Activated naive CD8-positive, alpha-beta T cell (primary cell): Measurements from ENCODE around the gene ACADVL.

ENCODE experiments used
- H3K27ac Mint-ChIP-seq: one replicate; pipeline ENCODE4 v1.8.0; 2021; ENCODE audit warnings: mixed read lengths
- H3K27me3 Mint-ChIP-seq: one replicate; pipeline ENCODE4 v1.8.0; 2021; ENCODE audit warnings: mixed read lengths
- H3K36me3 Mint-ChIP-seq: one replicate; pipeline ENCODE4 v1.8.0; 2021; ENCODE audit warnings: mixed read lengths
- H3K4me1 Mint-ChIP-seq: one replicate; pipeline ENCODE4 v1.8.0; 2021; ENCODE audit warnings: low read depth, mixed read lengths
- H3K4me3 Mint-ChIP-seq: one replicate; pipeline ENCODE4 v1.8.0; 2021; ENCODE audit warnings: mild to moderate bottlenecking, mixed read lengths
- H3K9me3 Mint-ChIP-seq: one replicate; pipeline ENCODE4 v1.8.0; 2021; ENCODE audit warnings: low read depth, mixed read lengths

The ACADVL gene

DNA sequence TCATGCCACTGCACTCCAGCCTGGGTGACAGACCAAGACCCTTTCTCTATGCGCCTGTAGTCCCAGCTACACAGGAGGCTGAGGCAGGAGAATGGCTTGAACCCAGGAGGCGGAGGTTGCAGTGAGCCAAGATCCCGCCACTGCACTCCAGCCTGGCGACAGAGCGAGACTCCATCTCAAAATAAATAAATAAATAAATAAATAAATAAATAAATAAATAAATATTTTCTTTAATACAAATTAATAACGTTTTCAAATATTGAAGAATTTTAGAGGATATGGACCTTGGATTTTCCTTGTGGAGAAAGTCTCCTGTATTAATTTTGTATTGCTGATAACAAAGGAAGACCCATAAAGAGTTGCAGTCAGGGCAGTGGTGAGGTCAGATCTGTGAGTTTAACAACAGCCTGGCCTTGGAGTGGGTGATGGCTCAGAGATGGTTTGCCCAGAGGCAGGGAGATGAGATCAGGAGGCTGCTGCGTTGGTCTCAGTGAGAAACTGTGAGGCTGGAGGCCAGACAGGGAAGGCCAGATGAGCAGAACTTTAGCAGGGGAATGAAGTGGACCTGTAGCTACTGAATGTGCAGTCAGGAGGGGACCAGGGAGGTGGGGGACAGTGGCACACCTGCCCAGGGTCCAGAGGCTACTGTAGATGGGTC is 36.2 kb upstream of the ACADVL start:
- H3K9me3 Mint-ChIP-seq, result no peaks in the 10 kb centered on the region
- no peak overlapping the region for H3K4me3 Mint-ChIP-seq
- no peak overlapping the region for H3K27ac Mint-ChIP-seq
- no peaks in the 10 kb centered on the region for H3K36me3 Mint-ChIP-seq
- no peaks in the 10 kb centered on the region for H3K27me3 Mint-ChIP-seq
- no peaks in the 10 kb centered on the region for H3K4me1 Mint-ChIP-seq

DNA sequence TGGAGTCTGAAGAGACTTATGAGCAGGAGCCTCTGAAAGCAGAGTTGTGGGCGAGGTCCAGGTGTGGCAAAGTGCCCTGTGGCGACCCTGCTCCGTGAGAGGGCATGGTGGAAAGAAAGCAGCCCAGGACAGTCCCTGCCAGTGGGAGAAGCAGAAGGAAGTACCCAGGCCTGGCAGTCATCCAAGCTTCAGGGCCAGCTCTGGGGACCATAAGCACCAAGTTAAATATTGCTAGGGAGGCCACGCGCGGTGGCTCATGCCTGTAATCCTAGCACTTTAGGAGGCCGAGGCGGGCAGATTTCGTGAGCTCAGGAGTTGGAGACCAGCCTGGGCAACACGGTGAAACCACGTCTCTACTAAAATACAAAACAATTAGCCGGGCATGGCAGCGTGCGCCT is 35.6 kb upstream of the ACADVL start:
- Mint-ChIP-seq H3K36me3 (no peaks in the 10 kb centered on the region), H3K9me3 (no peaks in the 10 kb centered on the region)

DNA sequence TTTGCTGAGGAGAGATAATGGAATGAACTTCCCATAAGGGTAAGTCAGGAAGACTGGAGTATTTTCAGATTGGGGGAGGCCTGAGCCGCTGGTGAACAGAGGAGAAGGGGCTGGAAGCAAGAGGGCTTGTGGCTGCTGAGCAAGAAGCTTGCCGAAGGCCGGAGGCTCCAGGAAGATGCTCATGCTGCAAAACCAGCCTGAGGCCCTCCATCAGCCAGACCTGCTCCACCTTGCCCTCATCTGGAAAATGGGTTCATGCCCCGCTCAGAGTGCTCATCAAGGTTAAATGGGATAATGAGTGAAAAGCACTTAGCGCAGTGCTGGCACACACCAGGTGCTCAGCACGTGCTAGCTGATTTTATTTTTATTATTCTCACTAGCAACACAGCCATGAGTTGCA is 35.1 kb upstream of the ACADVL start:
- Mint-ChIP-seq H3K27ac (no peak overlapping the region), H3K36me3 (no peaks in the 10 kb centered on the region), H3K27me3 (no peaks in the 10 kb centered on the region), H3K4me3 (no peak overlapping the region), H3K9me3 (no peaks in the 10 kb centered on the region), H3K4me1 (no peaks in the 10 kb centered on the region)

More for the DNA sequence above, 35.6 kb upstream of the ACADVL start:
- no peak overlapping the region for H3K4me3 Mint-ChIP-seq
- H3K4me1 Mint-ChIP-seq, result no peaks in the 10 kb centered on the region
- no peaks in the 10 kb centered on the region for H3K27me3 Mint-ChIP-seq
- no peak overlapping the region for H3K27ac Mint-ChIP-seq

DNA sequence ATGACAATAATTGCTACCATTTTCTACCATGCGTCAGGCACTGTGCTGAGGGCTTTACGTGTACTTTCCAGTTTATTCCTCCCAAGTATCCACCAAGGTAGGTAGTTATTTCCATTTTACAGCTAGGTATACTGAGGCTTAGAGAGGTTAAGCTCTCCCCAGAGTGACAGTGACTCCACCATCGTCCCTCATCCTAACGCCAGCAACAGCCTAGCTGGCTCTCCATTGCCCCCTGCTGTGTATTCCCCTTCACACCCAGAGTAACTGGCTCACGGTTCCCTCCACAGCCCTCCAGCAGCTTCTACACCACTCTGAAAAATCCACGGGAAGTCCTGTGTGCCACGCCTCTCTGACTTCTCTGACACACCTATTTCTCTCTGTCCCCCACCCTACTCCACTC is 33.5 kb upstream of the ACADVL start:
- no peaks in the 10 kb centered on the region for H3K4me1 Mint-ChIP-seq
- no peaks in the 10 kb centered on the region for H3K27me3 Mint-ChIP-seq
- no peak overlapping the region for H3K4me3 Mint-ChIP-seq
- H3K27ac Mint-ChIP-seq, result no peak overlapping the region
- no peaks in the 10 kb centered on the region for H3K36me3 Mint-ChIP-seq
- no peaks in the 10 kb centered on the region for H3K9me3 Mint-ChIP-seq

DNA sequence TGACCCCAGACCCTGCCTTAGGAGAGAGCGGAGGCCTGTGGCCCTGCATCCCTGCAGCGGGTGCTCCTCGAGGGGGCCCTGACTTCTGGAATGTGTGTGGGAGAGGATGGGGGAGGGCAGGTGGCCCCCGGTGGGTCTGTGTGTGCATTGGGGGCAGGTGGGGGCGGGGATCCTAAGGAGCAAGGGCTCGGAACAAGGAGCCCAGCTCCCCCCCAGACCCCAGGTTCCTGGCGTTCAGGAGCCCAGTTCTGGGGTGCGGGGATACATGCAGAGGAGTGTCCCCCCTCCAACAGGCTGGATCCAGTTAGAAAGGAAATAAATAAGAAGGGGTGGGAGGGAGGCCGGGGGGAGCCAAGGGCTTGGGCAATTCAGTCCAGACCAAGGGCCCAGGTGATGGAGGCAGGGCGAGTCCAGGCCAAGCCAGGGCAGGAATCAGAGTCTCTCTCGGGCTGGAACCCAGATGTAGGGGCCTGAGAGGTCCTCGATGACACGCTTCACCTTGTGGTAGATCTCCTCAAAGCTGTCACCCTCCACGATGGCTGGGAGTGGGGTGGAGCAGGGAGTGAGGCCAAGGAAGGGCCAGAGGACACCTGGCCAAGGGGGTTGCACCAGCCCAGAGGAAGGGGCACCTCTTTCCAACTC is 29.3 kb upstream of the ACADVL start:
- Mint-ChIP-seq H3K36me3 (no peaks in the 10 kb centered on the region), H3K27me3 (no peaks in the 10 kb centered on the region), H3K4me3 (no peak overlapping the region), H3K4me1 (no peaks in the 10 kb centered on the region), H3K9me3 (no peaks in the 10 kb centered on the region), H3K27ac (no peak overlapping the region)

DNA sequence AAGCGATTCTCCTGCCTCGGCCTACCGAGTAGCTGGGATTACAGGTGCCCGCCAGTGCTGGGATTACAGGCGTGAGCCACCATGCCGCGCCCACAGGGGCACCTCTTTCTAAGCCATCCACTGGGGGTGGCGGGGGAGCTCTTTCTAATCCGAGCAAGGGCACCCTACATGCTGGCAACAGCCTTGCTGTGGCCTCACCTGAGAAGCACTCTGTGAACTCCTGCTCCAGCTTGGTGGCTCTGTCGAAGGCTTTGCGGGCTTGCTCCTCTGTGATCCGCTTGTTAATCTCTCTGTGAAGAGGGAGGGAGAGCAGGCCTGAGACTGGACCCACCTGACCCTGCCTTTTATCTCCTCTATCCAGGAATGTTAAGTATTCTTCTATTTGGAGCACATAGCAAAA is 28.7 kb upstream of the ACADVL start:
- H3K4me3 Mint-ChIP-seq, result no peak overlapping the region
- H3K4me1 Mint-ChIP-seq, result no peaks in the 10 kb centered on the region
- H3K9me3 Mint-ChIP-seq, result no peaks in the 10 kb centered on the region
- no peak overlapping the region for H3K27ac Mint-ChIP-seq
- H3K36me3 Mint-ChIP-seq, result no peaks in the 10 kb centered on the region
- no peaks in the 10 kb centered on the region for H3K27me3 Mint-ChIP-seq

DNA sequence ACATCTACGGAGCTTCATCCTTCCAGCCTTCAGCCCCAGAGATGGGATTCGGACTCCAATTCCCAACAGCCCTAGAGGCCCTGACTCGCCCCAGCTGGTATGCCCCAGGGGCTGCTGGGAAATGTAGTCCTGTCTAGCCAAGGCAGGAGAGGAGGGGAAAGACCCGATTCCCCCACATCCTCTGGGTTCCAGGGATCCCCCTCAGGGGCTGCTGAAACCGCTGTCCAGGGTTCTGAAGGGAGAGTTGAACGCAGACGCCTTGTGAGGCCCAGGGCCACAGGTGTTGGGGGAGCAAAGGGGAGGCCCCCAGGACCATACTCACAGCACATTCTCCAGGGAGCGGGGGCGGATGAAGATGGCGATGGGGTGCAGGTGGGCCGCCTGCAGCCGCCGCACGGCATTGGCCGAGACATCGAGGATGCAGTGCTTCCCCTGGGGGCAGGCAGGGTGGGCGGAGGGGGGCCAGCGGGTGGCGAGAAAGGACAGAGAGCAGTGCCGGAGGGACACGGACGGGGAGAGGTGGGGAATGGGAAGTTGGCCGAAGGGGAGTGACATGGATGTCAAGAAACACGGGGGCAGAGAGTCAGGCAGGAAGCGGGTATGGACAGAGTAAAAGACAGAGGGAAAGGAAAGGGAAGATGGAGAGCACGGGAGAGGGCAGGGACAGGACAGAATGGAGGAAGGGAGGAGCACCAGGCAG is 28.0 kb upstream of the ACADVL start:
- Mint-ChIP-seq H3K4me3 (no peak overlapping the region), H3K27me3 (no peaks in the 10 kb centered on the region), H3K27ac (no peak overlapping the region), H3K4me1 (no peaks in the 10 kb centered on the region), H3K9me3 (no peaks in the 10 kb centered on the region), H3K36me3 (peaks cover 2% of the 10 kb centered on the region)

DNA sequence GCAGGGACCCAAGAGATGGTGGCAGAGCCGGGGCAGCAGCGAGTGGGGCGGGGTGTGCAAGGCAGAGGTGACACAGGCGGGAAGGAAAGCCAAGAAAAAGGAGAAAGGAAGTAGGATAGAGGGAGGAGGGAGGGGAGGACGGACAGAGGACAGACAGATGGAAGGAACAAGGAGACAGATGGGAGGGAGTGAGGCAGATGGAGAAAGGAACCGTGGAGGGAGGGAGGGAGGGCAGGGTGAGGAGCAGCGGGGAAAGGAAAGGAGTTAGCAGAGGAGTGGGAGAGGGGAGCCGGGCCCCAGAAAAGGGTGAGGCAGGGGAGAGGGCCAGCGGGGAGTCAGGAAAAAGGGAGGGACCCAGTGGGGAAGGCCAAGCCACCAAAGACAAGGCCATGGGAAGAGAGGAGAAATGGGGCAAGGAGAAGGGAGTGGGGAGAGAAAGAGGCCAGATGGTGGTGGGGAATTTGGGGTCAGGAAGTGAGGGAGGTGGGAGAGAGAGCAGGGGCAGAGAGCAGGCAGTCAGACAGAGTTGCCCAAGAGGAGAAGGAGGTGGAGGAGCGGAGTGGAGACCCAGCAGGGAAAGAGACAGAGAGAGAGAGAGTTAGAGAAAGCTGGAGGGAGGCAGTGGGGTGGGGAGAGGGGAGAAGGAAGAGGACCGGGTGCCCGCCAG is 27.3 kb upstream of the ACADVL start:
- Mint-ChIP-seq H3K4me3 (no peak overlapping the region), H3K27me3 (no peaks in the 10 kb centered on the region), H3K36me3 (peaks cover 2% of the 10 kb centered on the region), H3K27ac (no peak overlapping the region), H3K9me3 (no peaks in the 10 kb centered on the region), H3K4me1 (no peaks in the 10 kb centered on the region)

DNA sequence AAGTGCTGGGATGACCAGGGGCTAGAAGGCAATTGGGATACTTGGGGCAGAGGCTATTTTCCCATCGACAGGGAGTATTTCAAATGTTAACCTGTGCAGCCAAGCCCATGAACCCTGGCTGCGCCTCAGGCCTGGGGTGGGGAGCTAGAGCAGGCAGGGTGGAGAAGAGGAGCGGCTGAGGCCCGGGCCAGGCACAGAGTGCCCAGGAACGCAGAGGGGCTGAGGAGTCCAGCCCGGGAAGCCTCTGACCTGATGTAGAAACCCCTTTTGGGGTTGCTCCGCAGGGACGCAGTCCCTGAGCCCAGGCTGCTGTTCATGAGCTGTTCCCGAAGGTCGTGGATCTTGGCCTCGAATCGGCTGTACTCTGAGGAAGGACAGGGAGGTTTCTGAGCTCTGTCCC is 23.8 kb upstream of the ACADVL start:
- Mint-ChIP-seq H3K4me3 (no peak overlapping the region), H3K4me1 (no peaks in the 10 kb centered on the region), H3K27ac (no peak overlapping the region), H3K27me3 (no peaks in the 10 kb centered on the region), H3K36me3 (peaks cover 2% of the 10 kb centered on the region), H3K9me3 (no peaks in the 10 kb centered on the region)

DNA sequence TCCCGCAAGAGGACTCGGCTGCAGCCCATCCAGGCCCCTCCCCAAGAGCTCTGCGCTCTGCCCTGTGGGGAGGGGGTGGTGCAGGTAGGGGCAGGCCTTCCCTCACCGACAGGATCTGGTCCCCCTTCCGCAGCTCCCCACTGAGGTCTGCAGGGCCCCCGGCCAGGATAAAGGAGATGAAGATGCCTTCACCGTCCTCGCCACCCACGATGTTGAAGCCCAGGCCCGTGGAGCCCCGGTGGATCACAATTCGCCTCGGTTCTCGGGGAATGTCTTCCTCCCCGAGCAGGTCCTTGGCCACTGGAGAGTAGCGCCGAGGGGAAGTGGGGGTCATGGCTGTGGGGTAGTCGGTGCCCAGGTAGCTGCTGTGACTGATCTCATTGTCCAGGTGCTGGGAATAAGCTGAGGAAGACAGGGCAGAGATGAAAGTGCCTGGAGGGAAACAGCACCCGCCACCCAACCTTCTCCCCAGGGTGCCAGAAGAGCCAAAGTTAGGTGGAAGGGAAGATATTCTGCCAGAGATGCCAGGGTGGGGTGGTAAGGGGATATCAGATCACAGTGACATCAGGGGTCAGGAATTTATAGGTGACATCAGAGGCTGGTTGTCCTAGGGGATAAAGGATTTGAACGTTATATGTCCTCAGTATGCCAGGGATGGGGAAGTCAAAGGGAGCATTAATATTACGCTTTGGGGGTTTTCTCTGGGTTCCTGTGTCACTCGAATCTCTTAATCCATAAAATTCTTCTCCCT is 22.9 kb upstream of the ACADVL start:
- Mint-ChIP-seq H3K36me3 (peaks cover 2% of the 10 kb centered on the region), H3K27ac (no peak overlapping the region)

DNA sequence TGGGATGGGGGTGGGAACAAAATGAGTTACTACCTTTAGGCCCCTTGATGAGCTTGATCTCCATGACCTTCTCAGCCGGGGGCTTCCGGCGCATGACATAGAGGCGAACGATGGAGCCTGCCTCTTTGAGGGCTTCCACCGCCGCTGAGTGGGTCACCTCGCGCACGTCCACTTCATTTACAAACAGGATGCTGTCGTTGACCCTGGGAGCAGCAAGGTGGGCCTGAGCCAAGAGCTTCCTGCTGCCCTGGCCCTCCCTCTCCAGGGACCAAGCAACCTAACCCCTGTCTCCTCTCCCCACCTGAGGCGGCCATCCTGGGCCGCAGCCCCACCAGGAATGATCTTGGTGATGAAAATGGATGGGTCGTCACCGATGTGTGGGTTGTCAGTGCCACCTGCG is 16.3 kb upstream of the ACADVL start:
- Mint-ChIP-seq H3K27ac (no peak overlapping the region), H3K27me3 (no peaks in the 10 kb centered on the region), H3K9me3 (no peaks in the 10 kb centered on the region), H3K4me3 (peak overlapping the region; percentile 62), H3K4me1 (peaks cover 28% of the 10 kb centered on the region), H3K36me3 (peaks cover 4% of the 10 kb centered on the region)

More for the DNA sequence above, 22.9 kb upstream of the ACADVL start:
- H3K9me3 Mint-ChIP-seq, result no peaks in the 10 kb centered on the region
- no peaks in the 10 kb centered on the region for H3K27me3 Mint-ChIP-seq
- H3K4me1 Mint-ChIP-seq, result no peaks in the 10 kb centered on the region
- H3K4me3 Mint-ChIP-seq, result no peak overlapping the region

DNA sequence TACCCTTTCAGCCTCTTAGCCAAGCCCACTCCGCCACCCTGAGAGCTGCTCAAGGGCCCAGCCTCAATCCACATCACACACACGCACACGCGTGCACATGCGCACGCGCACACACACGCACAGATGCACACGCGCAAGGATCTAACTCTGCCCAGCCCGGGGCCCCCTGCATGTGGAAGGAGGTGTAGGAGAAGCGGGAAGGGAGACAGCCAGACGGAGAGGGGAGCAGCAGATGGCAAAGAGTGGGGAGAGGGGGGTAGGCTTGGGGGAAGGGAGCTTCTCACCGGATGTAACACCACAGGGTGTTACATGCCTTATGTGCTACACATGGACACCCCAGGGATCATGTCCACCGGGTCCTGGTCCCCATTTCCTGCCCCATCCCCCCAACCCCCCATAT is 15.4 kb upstream of the ACADVL start:
- Mint-ChIP-seq H3K27ac (peak overlapping the region; percentile 74), H3K9me3 (no peaks in the 10 kb centered on the region), H3K36me3 (peaks cover 4% of the 10 kb centered on the region), H3K4me1 (peaks cover 28% of the 10 kb centered on the region), H3K4me3 (peak overlapping the region; percentile 71), H3K27me3 (no peaks in the 10 kb centered on the region)

DNA sequence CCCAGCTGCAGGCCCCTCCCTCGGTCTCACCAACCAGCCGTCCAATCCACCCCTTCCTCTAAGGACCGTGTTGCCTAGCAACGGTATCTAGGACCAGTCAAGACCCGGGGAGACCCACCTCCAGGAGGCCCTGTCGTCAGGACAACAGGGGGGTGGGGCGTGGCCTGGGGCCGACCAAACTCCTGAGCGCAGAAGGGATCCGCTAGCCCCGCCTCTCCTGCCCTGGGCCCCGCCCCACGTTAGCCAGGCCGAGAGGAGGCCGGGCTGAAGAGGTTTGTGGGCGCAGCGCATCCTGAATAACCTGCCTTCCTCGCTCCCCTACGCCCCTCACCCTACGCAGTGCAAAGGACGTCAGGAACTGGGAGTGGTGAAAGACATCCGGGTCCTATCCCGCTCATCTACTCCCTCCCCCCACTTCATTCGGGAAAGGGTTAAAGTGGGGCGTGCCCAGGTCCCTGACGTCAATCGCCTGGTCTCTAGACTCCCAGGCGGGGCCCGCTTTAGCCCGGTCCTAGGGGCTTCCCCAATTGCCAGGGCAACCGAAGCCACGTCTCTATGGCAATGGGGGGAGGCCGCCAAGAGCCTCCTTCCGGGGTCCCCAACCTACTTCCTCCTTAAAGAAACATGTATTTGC is 14.8 kb upstream of the ACADVL start:
- Mint-ChIP-seq H3K4me1 (peaks cover 28% of the 10 kb centered on the region), H3K9me3 (no peaks in the 10 kb centered on the region), H3K36me3 (peaks cover 4% of the 10 kb centered on the region)

DNA sequence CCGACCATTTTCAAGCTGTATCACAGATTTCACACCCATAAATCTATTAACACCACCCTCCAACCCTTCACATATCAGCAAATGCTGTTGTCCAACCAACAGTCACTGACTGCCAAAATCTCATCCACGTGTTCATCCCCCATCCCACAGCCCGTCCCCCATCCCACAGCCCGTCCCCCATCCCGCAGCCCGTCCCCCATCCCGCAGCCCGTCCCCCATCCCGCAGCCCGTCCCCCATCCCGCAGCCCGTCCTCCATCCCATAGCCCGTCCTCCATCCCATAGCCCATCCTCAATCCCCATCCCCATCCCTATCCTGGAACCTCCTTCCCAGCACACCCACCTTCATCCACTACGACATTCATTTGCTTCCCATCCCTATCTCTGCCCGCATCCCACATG is 14.2 kb upstream of the ACADVL start:
- H3K27ac Mint-ChIP-seq, result peak overlapping the region; percentile 74
- H3K27me3 Mint-ChIP-seq, result no peaks in the 10 kb centered on the region
- no peaks in the 10 kb centered on the region for H3K9me3 Mint-ChIP-seq
- H3K36me3 Mint-ChIP-seq, result peaks cover 4% of the 10 kb centered on the region
- H3K4me1 Mint-ChIP-seq, result peaks cover 28% of the 10 kb centered on the region
- H3K4me3 Mint-ChIP-seq, result peak overlapping the region; percentile 71

More for the DNA sequence above, 14.8 kb upstream of the ACADVL start:
- Mint-ChIP-seq H3K27me3 (no peaks in the 10 kb centered on the region), H3K27ac (peak overlapping the region; percentile 74), H3K4me3 (peak overlapping the region; percentile 71)
